Astrocyte (in vitro differentiated cells and primary cell): Measurements from ENCODE around the gene CDH23.

Experiments used
- EZH2 ChIP-seq: IDR thresholded peaks from 2 replicates; pipeline ENCODE4 v1.6.1; 2012; ENCODE audit warnings: mild to moderate bottlenecking, low read length, inconsistent platforms; ENCODE audit not compliant: insufficient read depth
- TF ChIP-seq, protein P1 (sequence below): IDR thresholded peaks from 2 replicates; pipeline ENCODE4 v1.5.1; 2011; ENCODE audit warnings: low read depth, mild to moderate bottlenecking, inconsistent platforms, low read length, moderate library complexity; ENCODE audit not compliant: insufficient read depth

DNA sequence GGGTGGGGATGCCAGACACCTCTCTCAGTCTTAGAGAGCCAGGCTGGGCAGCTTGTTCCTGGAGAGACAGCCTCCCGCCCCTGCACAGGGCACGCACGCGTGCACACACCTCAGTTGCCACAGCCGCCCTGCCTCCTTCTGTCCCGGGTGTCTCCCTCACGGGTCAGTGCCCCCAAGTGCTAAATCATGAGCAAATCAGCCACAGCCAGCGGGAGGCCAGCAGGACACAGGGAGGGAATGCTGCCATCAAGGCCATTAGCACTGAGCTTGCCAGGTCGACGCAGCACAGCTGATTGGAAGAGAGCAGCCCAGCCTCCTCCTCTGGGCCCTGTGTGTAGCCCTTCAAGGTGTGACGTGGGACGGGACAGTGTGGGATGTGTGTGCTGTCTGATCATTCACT is 130.4 kb downstream of the CDH23 start:
- TF ChIP-seq, protein P1, sequence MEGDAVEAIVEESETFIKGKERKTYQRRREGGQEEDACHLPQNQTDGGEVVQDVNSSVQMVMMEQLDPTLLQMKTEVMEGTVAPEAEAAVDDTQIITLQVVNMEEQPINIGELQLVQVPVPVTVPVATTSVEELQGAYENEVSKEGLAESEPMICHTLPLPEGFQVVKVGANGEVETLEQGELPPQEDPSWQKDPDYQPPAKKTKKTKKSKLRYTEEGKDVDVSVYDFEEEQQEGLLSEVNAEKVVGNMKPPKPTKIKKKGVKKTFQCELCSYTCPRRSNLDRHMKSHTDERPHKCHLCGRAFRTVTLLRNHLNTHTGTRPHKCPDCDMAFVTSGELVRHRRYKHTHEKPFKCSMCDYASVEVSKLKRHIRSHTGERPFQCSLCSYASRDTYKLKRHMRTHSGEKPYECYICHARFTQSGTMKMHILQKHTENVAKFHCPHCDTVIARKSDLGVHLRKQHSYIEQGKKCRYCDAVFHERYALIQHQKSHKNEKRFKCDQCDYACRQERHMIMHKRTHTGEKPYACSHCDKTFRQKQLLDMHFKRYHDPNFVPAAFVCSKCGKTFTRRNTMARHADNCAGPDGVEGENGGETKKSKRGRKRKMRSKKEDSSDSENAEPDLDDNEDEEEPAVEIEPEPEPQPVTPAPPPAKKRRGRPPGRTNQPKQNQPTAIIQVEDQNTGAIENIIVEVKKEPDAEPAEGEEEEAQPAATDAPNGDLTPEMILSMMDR: no peak
- TF ChIP-seq EZH2: no peak
